GM21825 (cell line): ENCODE data around the gene EPHA6.

ENCODE experiments used
- ATAC-seq: cut with Tn5 transposase; IDR thresholded peaks from one replicate; pipeline ENCODE4 v1.9.1; 2021; ENCODE audit warnings: mild to moderate bottlenecking, moderate library complexity; ENCODE audit not compliant: unreplicated experiment

The EPHA6 gene

GRCh38 chr3:97687734-97688133, 873.3 kb downstream of the EPHA6 start:
- ATAC-seq: no peak

GRCh38 chr3:97689111-97689510, 874.7 kb downstream of the EPHA6 start:
- no peak for ATAC-seq

DNA sequence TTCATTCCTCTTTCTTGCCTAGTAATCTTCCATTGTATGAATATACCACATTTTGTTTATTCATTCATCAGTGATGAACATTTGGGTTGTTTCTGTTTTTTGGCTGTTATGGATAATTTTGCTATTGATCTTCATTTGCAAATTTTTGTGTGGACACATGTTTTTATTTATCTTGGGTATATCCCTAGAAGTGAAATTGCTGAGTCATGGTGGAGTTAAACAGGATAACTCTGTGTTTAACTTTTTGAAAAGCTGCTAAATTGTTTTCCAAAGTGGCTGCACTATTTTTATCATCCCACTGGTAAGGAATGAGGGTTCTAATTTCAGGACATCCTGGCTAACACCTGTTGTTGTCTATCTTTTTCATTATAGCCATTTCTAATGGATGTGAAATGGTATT, 875.6 kb downstream of the EPHA6 start:
- ATAC-seq: no peak

- ATAC-seq: no peak
These were observed 877.0 kb downstream of the EPHA6 start for GRCh38 chr3:97691354-97691753.

DNA sequence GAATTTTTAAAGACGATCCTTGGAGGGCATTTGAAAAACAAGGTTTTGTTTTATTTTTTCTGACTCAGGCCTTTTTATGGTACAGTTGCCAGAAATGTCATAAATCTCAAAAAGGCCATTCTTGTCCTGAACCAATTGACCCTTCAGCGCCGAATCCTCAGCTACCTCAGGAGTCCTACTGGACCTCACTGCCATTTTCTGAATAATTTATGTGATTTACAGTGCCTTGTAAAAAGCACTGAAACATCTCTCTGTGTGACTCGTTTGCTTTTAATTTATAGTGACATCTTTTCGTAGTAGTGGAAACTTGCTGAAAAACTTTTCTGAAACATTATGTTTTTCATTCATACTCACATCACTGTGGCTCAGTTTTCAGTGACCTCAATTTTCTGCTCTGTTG, 878.0 kb downstream of the EPHA6 start:
- no peak for ATAC-seq

GRCh38 chr3:97692831-97693230, 878.4 kb downstream of the EPHA6 start:
- no peak for ATAC-seq

GRCh38 chr3:97694876-97695275, 880.5 kb downstream of the EPHA6 start:
- no peak for ATAC-seq

DNA sequence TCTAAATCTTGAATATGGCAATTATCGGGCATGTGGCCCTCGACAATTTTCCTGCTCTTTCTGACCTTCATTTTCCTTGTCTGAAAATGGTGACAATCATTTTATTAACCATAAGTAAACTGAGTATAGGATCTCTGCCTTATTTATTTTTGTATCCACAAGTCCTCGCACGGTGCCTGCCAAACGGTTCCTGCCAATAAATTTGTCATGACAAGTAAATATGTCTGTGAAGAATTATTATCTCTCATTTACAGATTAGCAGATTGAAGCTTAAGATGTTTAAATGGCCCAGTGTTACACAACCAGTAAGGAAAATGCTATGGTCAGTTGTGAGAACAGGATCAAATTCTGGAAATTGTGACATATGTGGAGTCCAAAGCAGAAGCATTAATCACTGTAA, 884.3 kb downstream of the EPHA6 start:
- ATAC-seq: no peak

- no peak for ATAC-seq
These were observed 885.5 kb downstream of the EPHA6 start for GRCh38 chr3:97699889-97700288.

- no peak for ATAC-seq
These were observed 891.4 kb downstream of the EPHA6 start for GRCh38 chr3:97705764-97706163.

DNA sequence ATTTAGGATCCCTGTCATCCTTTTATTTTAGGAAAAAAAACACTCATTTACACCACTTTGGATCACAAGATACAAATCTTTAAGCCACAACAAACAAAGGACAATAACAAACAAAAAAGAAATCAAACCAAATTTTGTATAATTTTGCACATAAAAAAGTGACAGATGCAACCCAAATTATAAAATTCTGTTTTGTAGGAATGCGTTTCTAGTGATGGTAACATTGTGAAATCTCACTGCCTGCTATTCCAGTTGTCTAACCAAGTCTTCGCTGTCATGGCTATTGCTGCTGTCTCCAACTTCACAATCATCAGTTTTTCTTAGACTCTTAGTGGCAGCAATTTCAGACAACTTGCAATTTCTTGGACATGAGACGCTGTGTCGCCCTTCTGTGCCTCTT, 891.8 kb downstream of the EPHA6 start:
- ATAC-seq: no peak

- no peak for ATAC-seq
These were observed 897.3 kb downstream of the EPHA6 start for GRCh38 chr3:97711654-97712053.

DNA sequence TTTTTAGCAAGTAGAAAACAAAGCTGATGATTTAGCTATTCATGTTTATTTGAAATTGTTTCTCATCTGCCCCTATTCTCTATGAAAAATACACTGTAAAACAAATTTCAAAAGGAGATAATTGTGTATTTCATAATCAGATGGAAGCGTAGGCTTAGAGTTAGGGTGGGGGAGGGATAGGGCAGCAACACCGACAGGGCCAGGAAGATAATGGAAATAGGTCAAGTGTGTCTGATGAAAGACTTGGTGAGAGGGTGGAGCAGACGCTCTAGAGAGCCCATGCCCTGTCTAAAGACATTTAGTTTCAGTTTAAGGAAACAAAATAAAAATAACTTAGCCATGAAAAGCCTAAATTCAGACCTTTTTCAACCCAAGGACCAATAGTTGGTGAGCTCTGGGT, 898.5 kb downstream of the EPHA6 start:
- no peak for ATAC-seq

- no peak for ATAC-seq
These were observed 899.2 kb downstream of the EPHA6 start for GRCh38 chr3:97713634-97714033.

- ATAC-seq: peak; percentile 95
These were observed 904.9 kb downstream of the EPHA6 start for GRCh38 chr3:97719156-97719821.

GRCh38 chr3:97720417-97720816, 906.0 kb downstream of the EPHA6 start:
- ATAC-seq: no peak

- no peak for ATAC-seq
These were observed 907.1 kb downstream of the EPHA6 start for GRCh38 chr3:97721446-97721845.

- ATAC-seq: no peak
These were observed 922.5 kb downstream of the EPHA6 start for GRCh38 chr3:97736928-97737327.

DNA sequence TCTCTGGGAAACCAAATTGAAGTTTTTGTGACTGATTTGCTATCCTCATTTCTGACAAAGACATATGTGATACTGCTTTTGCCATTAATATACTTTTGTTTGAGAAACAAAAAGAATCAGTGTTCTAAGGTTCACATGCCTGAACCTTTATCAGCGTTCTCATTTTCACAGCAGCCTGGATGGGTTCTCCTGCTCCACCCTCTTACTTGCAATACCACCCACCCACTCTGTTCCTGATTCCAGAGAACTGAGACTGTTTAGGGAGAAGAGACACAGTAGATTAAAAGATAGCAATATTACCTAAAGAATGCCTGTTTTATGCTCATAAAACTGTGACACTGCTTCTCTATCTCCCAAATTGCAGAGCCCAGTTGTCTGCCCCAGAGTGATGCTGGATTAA, 924.4 kb downstream of the EPHA6 start:
- ATAC-seq: no peak

DNA sequence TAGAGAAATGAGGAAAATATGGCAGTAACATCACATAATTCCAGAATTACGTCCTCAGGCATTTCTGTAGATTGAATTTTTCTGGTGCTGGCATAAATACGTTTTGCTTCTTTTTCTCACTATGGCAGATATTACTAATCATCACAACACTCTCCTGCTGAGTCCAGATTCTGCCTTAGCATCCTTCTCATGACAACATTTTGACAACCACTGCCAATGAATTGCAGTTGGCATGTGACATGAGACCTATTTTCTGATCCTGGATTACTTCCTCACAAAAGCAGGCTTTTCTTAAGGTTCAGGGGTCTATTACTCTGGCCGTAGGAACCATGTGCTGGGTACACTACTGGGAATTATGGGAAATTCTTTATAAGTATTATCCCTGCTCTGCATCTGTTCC, 927.6 kb downstream of the EPHA6 start:
- no peak for ATAC-seq

GRCh38 chr3:97744289-97744688, 929.9 kb downstream of the EPHA6 start:
- ATAC-seq: no peak

DNA sequence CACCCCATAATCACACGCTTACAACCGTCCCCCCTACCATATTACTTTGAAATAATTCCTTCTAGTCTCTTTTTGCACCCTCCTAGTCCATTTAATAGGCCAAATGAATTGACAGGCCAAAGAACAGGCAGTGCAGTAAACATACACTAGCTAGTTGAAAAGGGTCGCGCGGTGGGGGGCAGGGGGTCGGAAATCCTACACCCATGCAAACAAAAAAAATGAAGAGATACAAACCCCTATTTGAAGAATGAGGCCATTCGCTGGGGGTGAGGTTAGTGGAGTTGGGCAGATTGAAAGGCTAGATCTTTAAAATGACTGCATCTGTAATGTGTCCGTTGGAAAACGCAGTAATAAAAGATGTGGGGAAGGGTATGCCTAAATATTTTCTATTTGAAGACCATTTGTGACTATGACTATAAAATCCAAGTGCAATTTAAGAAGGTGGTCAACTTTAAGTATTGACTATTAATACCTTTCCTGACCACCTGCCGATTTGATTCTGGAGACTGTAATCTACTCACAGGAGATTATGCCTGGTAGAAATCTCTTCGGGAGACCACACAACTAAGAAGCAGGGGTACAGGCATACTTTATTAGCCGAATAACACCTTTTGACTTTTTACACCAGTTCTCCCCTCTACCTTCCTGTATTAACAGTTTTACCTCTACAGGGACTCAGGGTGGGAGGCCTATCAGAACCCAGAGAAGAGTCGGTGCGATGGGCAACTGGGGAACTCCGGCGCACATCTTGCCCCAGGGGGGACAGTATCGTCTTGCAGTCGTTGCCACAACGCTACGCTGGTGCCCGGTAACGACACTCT, 949.4 kb downstream of the EPHA6 start:
- no peak for ATAC-seq
